ENCODE measurements around the gene CDK5RAP2. TPM values are rescaled to one million over a fixed set of nuclear protein-coding genes. Genes with fewer than 3 reads are reported as not detected.
"Not testable (repeated sequence)": the region's sequence is repeated elsewhere in the genome, so short reads cannot be mapped to it uniquely, and the experiment has no call there.

CDK5RAP2 gene
- polyA plus RNA-seq, result 42.0 TPM
- long read RNA-seq, donor 1, partial matches to known transcripts, result 0 of 1 reads
- long read RNA-seq, donor 1, other reads (novel, unspliced or antisense), result 0 of 1 reads
- long read RNA-seq, donor 2, partial matches to known transcripts, result 10 of 15 reads
- long read RNA-seq, donor 2, other reads (novel, unspliced or antisense), result 0 of 15 reads
- long read RNA-seq, donor 3, result 0 reads
- long read RNA-seq, donor 4, partial matches to known transcripts, result 0 of 2 reads
- long read RNA-seq, donor 4, other reads (novel, unspliced or antisense), result 0 of 2 reads
- long read RNA-seq, donor 5, result 0 reads
- long read RNA-seq, donor 6, full-length matches to known transcripts, result 5 of 12 reads
- long read RNA-seq, donor 6, partial matches to known transcripts, result 7 of 12 reads
- long read RNA-seq, donor 6, other reads (novel, unspliced or antisense), result 0 of 12 reads
- long read RNA-seq, donor 7, partial matches to known transcripts, result 0 of 3 reads
- long read RNA-seq, donor 7, other reads (novel, unspliced or antisense), result 0 of 3 reads
- long read RNA-seq, donor 8, full-length matches to known transcripts, result 5 of 10 reads
- long read RNA-seq, donor 8, partial matches to known transcripts, result 5 of 10 reads
- long read RNA-seq, donor 8, other reads (novel, unspliced or antisense), result 0 of 10 reads
- long read RNA-seq, donor 9, partial matches to known transcripts, result 0 of 5 reads
- long read RNA-seq, donor 9, other reads (novel, unspliced or antisense), result 0 of 5 reads
- long read RNA-seq, donor 10, full-length matches to known transcripts, result 3 of 10 reads
- long read RNA-seq, donor 10, partial matches to known transcripts, result 7 of 10 reads
- long read RNA-seq, donor 10, other reads (novel, unspliced or antisense), result 0 of 10 reads
- long read RNA-seq, donor 11, partial matches to known transcripts, result 0 of 1 reads
- long read RNA-seq, donor 11, other reads (novel, unspliced or antisense), result 0 of 1 reads

GRCh38 chr9:120580051-120580896 is at the start of gene CDK5RAP2:
CDK5RAP2 (minus strand) TSS chr9:120580167; CDS start chr9:120579978, 189 bp downstream.
- Histone ChIP-seq H3K27ac (ENCODE audit: low read length) (peak within 1 kb of the TSS; percentile 43), H3K4me1 (ENCODE audit: control insufficient read depth, insufficient read depth, low read length) (peaks cover 7% of the 10 kb centered on the region), H3K9me3 (ENCODE audit: control insufficient read depth, low read depth, low read length) (no peaks in the 10 kb centered on the region), H3K4me3 (ENCODE audit: low read length) (peak within 1 kb of the TSS; percentile 93), H3K27me3 (ENCODE audit: control insufficient read depth, insufficient read depth, low read length) (no peaks in the 10 kb centered on the region), H3K36me3 (ENCODE audit: control insufficient read depth, insufficient read depth, low read length) (no peaks in the 10 kb centered on the region)
- WGBS (ENCODE audit: insufficient coverage, low lambda C conversion rate), result no CpG with 5 or more reads among the region's 33 CpGs
- peak; percentile 95 to 97 for DNase-seq

GRCh38 chr9:120628925-120629497 is 49.0 kb upstream of the CDK5RAP2 start:
- H3K27ac ChIP-seq (ENCODE audit: low read length); H3K9me3 ChIP-seq (ENCODE audit: control insufficient read depth, low read depth, low read length); H3K36me3 ChIP-seq (ENCODE audit: control insufficient read depth, insufficient read depth, low read length); H3K4me1 ChIP-seq (ENCODE audit: control insufficient read depth, insufficient read depth, low read length); H3K4me3 ChIP-seq (ENCODE audit: low read length); DNase-seq; H3K27me3 ChIP-seq (ENCODE audit: control insufficient read depth, insufficient read depth, low read length): not testable (repeated sequence)
- WGBS (ENCODE audit: insufficient coverage, low lambda C conversion rate), result no CpG with 5 or more reads among the region's 3 CpGs

GRCh38 chr9:120628207-120628924 is 48.4 kb upstream of the CDK5RAP2 start:
- no peak for DNase-seq
- WGBS (ENCODE audit: insufficient coverage, low lambda C conversion rate), result 77% methylated on average over 2 of the region's 4 CpGs
- H3K27ac ChIP-seq (ENCODE audit: low read length), result no peak overlapping the region

GRCh38 chr9:120627073-120627472 is 47.1 kb upstream of the CDK5RAP2 start:
- DNase-seq, result no peak
- no peak overlapping the region for H3K27ac ChIP-seq (ENCODE audit: low read length)
- WGBS (ENCODE audit: insufficient coverage, low lambda C conversion rate), result 29% methylated on average over 1 of the region's 2 CpGs
- H3K36me3 ChIP-seq (ENCODE audit: control insufficient read depth, insufficient read depth, low read length), result peaks cover 2% of the 10 kb centered on the region
- H3K4me1 ChIP-seq (ENCODE audit: control insufficient read depth, insufficient read depth, low read length), result peaks cover 4% of the 10 kb centered on the region
- H3K9me3 ChIP-seq (ENCODE audit: control insufficient read depth, low read depth, low read length), result no peaks in the 10 kb centered on the region
- H3K27me3 ChIP-seq (ENCODE audit: control insufficient read depth, insufficient read depth, low read length), result no peaks in the 10 kb centered on the region
- H3K4me3 ChIP-seq (ENCODE audit: low read length), result no peak overlapping the region

More at GRCh38 chr9:120628207-120628924, 48.4 kb upstream of the CDK5RAP2 start:
- Histone ChIP-seq H3K4me1 (ENCODE audit: control insufficient read depth, insufficient read depth, low read length) (peaks cover 4% of the 10 kb centered on the region), H3K9me3 (ENCODE audit: control insufficient read depth, low read depth, low read length) (no peaks in the 10 kb centered on the region), H3K4me3 (ENCODE audit: low read length) (no peak overlapping the region), H3K36me3 (ENCODE audit: control insufficient read depth, insufficient read depth, low read length) (no peaks in the 10 kb centered on the region), H3K27me3 (ENCODE audit: control insufficient read depth, insufficient read depth, low read length) (no peaks in the 10 kb centered on the region)

- Histone ChIP-seq H3K9me3 (ENCODE audit: control insufficient read depth, low read depth, low read length) (no peaks in the 10 kb centered on the region), H3K27me3 (ENCODE audit: control insufficient read depth, insufficient read depth, low read length) (no peaks in the 10 kb centered on the region), H3K36me3 (ENCODE audit: control insufficient read depth, insufficient read depth, low read length) (peaks cover 7% of the 10 kb centered on the region), H3K4me1 (ENCODE audit: control insufficient read depth, insufficient read depth, low read length) (peaks cover 4% of the 10 kb centered on the region), H3K27ac (ENCODE audit: low read length) (no peak overlapping the region), H3K4me3 (ENCODE audit: low read length) (no peak overlapping the region)
- no CpG with 5 or more reads among the region's 1 CpG for WGBS (ENCODE audit: insufficient coverage, low lambda C conversion rate)
- DNase-seq, result no peak
Observed at GRCh38 chr9:120626512-120626911, 46.5 kb upstream of the CDK5RAP2 start.

- Histone ChIP-seq H3K27me3 (ENCODE audit: control insufficient read depth, insufficient read depth, low read length) (no peaks in the 10 kb centered on the region), H3K36me3 (ENCODE audit: control insufficient read depth, insufficient read depth, low read length) (peaks cover 7% of the 10 kb centered on the region), H3K4me1 (ENCODE audit: control insufficient read depth, insufficient read depth, low read length) (peaks cover 4% of the 10 kb centered on the region), H3K4me3 (ENCODE audit: low read length) (no peak overlapping the region), H3K9me3 (ENCODE audit: control insufficient read depth, low read depth, low read length) (no peaks in the 10 kb centered on the region), H3K27ac (ENCODE audit: low read length) (no peak overlapping the region)
- DNase-seq, result no peak
- WGBS (ENCODE audit: insufficient coverage, low lambda C conversion rate), result 100% methylated on average over 1 of the region's 6 CpGs
Observed at GRCh38 chr9:120625222-120625621, 45.3 kb upstream of the CDK5RAP2 start.

GRCh38 chr9:120622790-120623189 is 42.8 kb upstream of the CDK5RAP2 start:
- peaks cover 7% of the 10 kb centered on the region for H3K36me3 ChIP-seq (ENCODE audit: control insufficient read depth, insufficient read depth, low read length)
- no peak overlapping the region for H3K4me3 ChIP-seq (ENCODE audit: low read length)
- H3K27me3 ChIP-seq (ENCODE audit: control insufficient read depth, insufficient read depth, low read length), result no peaks in the 10 kb centered on the region
- no peak for DNase-seq
- no peaks in the 10 kb centered on the region for H3K9me3 ChIP-seq (ENCODE audit: control insufficient read depth, low read depth, low read length)
- H3K4me1 ChIP-seq (ENCODE audit: control insufficient read depth, insufficient read depth, low read length), result peaks cover 4% of the 10 kb centered on the region
- no peak overlapping the region for H3K27ac ChIP-seq (ENCODE audit: low read length)

- peaks cover 4% of the 10 kb centered on the region for H3K4me1 ChIP-seq (ENCODE audit: control insufficient read depth, insufficient read depth, low read length)
- H3K9me3 ChIP-seq (ENCODE audit: control insufficient read depth, low read depth, low read length), result no peaks in the 10 kb centered on the region
- H3K4me3 ChIP-seq (ENCODE audit: low read length), result no peak overlapping the region
- no peaks in the 10 kb centered on the region for H3K27me3 ChIP-seq (ENCODE audit: control insufficient read depth, insufficient read depth, low read length)
- peaks cover 7% of the 10 kb centered on the region for H3K36me3 ChIP-seq (ENCODE audit: control insufficient read depth, insufficient read depth, low read length)
- H3K27ac ChIP-seq (ENCODE audit: low read length), result no peak overlapping the region
- WGBS (ENCODE audit: insufficient coverage, low lambda C conversion rate), result no CpG with 5 or more reads among the region's 1 CpG
- no peak for DNase-seq
Observed at GRCh38 chr9:120621941-120622340, 42.0 kb upstream of the CDK5RAP2 start.
